WI38 (cell line): ENCODE measurements around the gene IDS.
"Not testable (repeated sequence)": the region's sequence is repeated elsewhere in the genome, so short reads cannot be mapped to it uniquely, and the experiment has no call there.

Experiments
- H3K4me3 ChIP-seq: 2 replicates; pipeline ENCODE4 v1.5.1; 2011; ENCODE audit warnings: low read depth, mild to moderate bottlenecking, control low read depth, low read length
- CTCF ChIP-seq: IDR thresholded peaks from 2 replicates; pipeline ENCODE4 v1.5.1; 2012; ENCODE audit warnings: low read depth, mild to moderate bottlenecking, control low read depth, low read length

IDS gene

GRCh38 chrX:149494844-149495565, 10.1 kb downstream of the IDS start:
- no peak overlapping the region for H3K4me3 ChIP-seq
- TF ChIP-seq CTCF: no peak

- TF ChIP-seq CTCF: no peak
- H3K4me3 ChIP-seq: no peak overlapping the region
Measured at GRCh38 chrX:149493567-149494562, 11.2 kb downstream of the IDS start.

- H3K4me3 ChIP-seq: no peak overlapping the region
- TF ChIP-seq CTCF: no peak
Measured at GRCh38 chrX:149491812-149492211, 13.3 kb downstream of the IDS start.

- no peak for TF ChIP-seq CTCF
- no peak overlapping the region for H3K4me3 ChIP-seq
Measured at GRCh38 chrX:149490100-149490499, 15.0 kb downstream of the IDS start.

- not testable (repeated sequence) for H3K4me3 ChIP-seq
Measured at GRCh38 chrX:149488411-149489052, 16.6 kb downstream of the IDS start.

- not testable (repeated sequence) for H3K4me3 ChIP-seq
Measured at GRCh38 chrX:149488008-149488407, 17.1 kb downstream of the IDS start.

- no peak overlapping the region for H3K4me3 ChIP-seq
- peak; percentile 20; the same call in 1 of the 2 replicates for TF ChIP-seq CTCF
Measured at GRCh38 chrX:149487292-149487691, 17.8 kb downstream of the IDS start.

- H3K4me3 ChIP-seq: no peak overlapping the region
- TF ChIP-seq CTCF: no peak
Measured at GRCh38 chrX:149476513-149476912, 28.6 kb downstream of the IDS start.
